SHP77 treated with DMSO at 0.1 percent for 48 hours (cell line): Measurements from ENCODE around the gene C9orf78.

Source experiments
- DNase-seq: peaks from one replicate; lab custom pipeline; 2025; lab: John Stamatoyannopoulos, UW

Gene C9orf78

GRCh38 chr9:129868023-129868871 lies 33.2 kb upstream of the C9orf78 start:
- no peak for DNase-seq

DNA sequence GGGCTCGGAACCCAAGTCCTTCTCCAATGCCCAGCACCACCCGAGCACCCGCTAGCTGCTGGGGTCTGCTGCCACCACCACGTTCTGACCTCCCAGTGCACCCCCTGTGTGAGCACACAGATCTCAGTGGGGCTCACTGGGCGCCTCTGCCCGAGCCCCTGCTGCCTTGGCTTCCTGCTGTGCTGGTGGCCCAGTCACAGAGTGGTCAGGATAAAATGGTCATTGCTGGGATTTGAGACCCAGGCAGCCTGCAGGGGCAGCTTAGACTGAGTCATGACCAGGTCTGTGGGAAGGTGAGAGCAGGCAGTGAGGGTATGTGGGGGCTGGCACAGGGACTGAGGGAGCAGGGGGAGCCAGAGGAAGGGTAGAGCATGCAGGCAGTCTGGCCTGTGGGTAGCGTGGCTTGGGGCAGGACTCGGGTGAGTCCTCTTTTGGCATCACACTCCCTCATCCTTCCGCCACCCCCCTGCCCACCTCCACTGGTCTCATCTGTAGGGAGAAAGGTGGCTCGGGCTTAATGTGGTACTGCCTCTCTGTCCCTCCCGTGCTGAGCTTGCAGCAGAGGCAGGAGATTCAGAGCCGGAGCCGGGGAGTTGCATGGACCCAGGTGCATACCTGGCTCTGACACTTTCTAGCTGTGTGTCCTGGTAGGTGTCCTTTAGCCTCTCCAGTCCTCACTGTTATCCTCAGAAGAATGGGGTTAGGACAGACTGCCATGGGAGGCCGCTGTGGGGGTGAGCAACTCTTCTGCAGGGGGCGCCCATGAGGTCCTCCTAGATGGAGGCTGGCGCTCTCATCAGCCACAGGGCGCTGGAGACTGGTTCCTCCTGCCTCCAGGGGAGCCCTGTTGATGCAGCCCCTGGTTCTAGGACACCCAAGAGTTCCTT lies 32.3 kb upstream of the C9orf78 start:
- no peak for DNase-seq

DNA sequence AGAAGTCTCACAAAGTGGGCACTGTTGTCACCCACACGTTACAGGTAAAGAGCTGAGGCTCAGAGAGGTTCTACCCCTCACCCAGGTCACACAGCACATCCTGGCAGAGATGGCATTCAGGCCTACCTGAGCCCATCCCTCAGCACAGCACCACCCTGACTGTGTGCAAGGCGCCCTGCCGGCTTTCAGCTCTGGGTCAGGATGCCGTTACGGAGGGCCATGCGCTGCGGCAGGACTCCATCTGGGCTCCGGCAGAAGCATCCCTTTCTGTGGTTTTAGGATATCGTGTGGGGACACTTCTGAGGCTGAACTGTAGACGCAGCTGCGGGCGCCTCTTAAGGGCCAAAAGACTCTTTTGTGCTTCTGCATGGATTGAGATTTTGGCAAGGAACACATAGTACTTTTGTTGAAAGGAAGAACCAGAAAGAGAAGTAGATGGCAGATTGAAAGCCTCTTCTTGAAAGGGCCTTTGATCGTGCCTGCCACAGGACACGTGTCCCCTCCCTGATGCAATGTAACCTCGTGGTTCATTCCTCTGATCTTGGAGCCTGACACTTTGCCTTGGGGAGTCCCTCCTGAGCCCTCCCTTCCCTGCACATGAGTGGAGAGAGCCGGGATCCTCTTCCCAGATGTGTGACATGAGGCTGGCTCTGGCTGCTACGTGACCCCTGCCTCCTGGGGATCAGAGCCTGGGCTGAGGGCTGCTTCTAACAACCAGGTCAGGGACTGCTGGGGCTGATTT lies 31.5 kb upstream of the C9orf78 start:
- DNase-seq: no peak

GRCh38 chr9:129865668-129866320 lies 30.7 kb upstream of the C9orf78 start:
- no peak for DNase-seq

GRCh38 chr9:129864991-129865647 lies 30.0 kb upstream of the C9orf78 start:
- no peak for DNase-seq

DNA sequence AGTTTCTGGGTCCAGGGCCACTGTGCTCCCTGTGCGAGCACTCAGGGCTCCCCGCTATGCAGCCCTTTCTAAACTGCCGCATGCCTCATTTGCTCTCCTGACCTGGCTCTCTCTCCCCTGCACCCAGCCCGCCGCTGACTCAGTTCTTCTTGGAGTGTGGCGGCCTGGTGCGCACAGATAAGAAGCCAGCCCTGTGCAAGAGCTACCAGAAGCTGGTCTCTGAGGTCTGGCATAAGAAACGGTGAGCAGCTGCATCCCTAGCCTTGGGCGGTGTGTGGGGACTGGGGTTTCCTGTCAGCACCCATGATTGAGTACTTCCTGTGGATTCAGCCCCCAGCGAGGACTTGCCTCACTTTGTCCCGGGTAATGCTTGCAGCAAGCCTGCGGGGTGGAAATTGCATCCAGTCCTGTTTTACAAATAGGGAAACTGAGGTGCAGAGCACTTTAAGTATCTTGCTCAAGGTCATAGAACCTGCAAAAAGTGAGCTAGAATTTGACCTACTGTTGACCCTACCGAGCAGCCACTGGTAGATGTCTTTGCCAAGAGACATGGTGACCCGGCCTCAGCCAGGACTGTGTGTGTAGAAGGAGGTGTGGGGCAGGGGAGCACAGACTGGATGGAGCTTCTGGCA lies 28.1 kb upstream of the C9orf78 start:
- peak; percentile 65 for DNase-seq

DNA sequence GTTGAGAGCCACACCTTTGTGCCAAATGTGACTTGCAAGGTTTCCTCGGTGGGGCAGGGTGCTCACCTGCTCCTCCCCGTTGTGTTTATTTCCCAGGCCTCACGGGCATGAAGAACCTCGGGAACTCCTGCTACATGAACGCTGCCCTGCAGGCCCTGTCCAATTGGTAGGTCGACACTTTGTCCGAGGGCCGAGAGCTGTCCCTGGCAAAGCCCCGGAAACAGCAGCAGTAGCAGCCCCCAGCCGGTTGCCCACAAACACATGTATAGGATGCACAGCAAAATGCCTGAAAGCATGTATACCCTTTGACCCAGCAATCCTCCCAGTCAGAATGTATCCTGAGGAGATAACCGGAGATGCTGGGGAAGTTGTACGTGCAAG lies 26.4 kb upstream of the C9orf78 start:
- DNase-seq: no peak

- DNase-seq: no peak
Measured at GRCh38 chr9:129860653-129861446, 25.8 kb upstream of the C9orf78 start.

DNA sequence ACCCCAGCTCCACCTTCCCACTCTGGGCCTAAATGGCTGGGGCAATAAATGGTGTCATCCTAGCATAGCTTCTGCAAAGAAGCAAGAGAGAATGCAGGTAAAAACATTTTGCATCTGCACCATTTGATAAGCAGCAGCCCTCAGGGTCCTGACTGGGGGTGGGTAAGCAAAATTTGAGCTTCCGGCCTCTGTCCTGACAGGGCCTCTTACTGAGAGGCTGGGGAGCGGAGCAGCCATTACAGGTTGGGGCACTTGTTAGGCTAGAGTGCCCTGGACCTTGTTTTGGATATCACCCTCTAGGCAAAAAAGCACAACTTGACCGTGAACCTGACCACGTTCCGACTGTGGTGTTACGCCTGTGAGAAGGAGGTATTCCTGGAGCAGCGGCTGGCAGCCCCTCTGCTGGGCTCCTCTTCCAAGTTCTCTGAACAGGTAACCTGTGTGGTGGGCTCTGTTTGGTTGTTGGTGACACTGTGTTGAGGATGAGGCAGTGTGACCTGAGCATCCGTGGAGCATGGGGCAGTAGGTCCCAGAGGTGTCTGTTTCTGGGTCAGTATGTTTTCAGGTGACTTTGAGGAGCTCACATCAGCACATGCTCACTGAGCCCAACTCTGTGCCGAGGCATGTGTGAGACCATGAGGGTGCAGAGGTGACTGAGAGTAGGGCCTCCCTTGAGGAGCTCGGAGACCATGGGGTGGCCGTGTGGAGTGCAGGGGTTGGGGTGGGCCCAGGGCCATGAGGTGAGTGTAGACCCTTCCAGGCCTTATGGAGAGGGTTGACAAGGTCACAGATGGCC lies 23.3 kb upstream of the C9orf78 start:
- DNase-seq: no peak

GRCh38 chr9:129857207-129857606 lies 22.1 kb upstream of the C9orf78 start:
- DNase-seq: no peak

GRCh38 chr9:129854588-129855110 lies 19.6 kb upstream of the C9orf78 start:
- no peak for DNase-seq

DNA sequence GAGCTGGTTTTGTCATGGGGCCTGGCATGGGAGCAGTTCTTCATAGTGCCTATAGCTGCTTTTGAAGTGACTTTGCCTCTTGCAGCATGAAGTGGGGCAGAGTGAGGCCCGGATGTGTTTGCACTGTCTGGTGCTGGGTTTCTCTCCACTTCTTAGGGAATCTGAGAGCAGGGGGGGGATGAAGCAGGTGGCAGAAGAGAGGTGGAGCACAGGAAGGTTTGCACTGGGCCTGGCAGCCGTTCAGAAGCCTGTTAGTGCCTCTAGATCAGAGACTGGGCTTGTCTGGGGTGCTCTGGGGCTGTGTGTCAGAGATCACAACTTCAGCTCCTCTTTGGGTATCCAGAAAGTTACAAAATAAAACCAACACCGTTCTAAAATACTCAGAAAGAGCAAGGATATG lies 18.5 kb upstream of the C9orf78 start:
- DNase-seq: no peak

- DNase-seq: no peak
Measured at GRCh38 chr9:129852579-129852978, 17.5 kb upstream of the C9orf78 start.

GRCh38 chr9:129851821-129852220 lies 16.7 kb upstream of the C9orf78 start:
- no peak for DNase-seq

GRCh38 chr9:129850821-129851550 lies 15.9 kb upstream of the C9orf78 start:
- no peak for DNase-seq

GRCh38 chr9:129849901-129850300 lies 14.8 kb upstream of the C9orf78 start:
- DNase-seq: no peak

- DNase-seq: no peak
Measured at GRCh38 chr9:129848712-129849441, 13.8 kb upstream of the C9orf78 start.

- no peak for DNase-seq
Measured at GRCh38 chr9:129845373-129845772, 10.3 kb upstream of the C9orf78 start.
